ENCODE results near the gene CAPZB.

Gene CAPZB

GRCh38 chr1:19346026-19346425 is 139.3 kb downstream of the CAPZB start:
- no peak for DNase-seq (ENCODE audit: low read depth in 2 of 2)

- DNase-seq (ENCODE audit: low read depth in 2 of 2): no peak
These were observed 139.9 kb downstream of the CAPZB start for GRCh38 chr1:19345391-19345790.

GRCh38 chr1:19344831-19345230 is 140.5 kb downstream of the CAPZB start:
- DNase-seq (ENCODE audit: low read depth in 2 of 2): no peak

- peak; percentile 23 to 30 for DNase-seq (ENCODE audit: low read depth in 2 of 2)
These were observed 140.9 kb downstream of the CAPZB start for GRCh38 chr1:19344372-19344810.

GRCh38 chr1:19343617-19344350 is 141.6 kb downstream of the CAPZB start:
- DNase-seq (ENCODE audit: low read depth in 2 of 2): no peak

- DNase-seq (ENCODE audit: low read depth in 2 of 2): no peak
These were observed 142.3 kb downstream of the CAPZB start for GRCh38 chr1:19342894-19343616.

GRCh38 chr1:19342062-19342750 is 143.1 kb downstream of the CAPZB start:
- DNase-seq (ENCODE audit: low read depth in 2 of 2): no peak

GRCh38 chr1:19341201-19342061 is 143.9 kb downstream of the CAPZB start:
- peak; percentile 64 to 67 for DNase-seq (ENCODE audit: low read depth in 2 of 2)

- DNase-seq (ENCODE audit: low read depth in 2 of 2): no peak
These were observed 144.9 kb downstream of the CAPZB start for GRCh38 chr1:19340387-19340937.

GRCh38 chr1:19339214-19339861 is 146.0 kb downstream of the CAPZB start:
- DNase-seq (ENCODE audit: low read depth in 2 of 2): no peak

GRCh38 chr1:19338323-19338762 is 147.0 kb downstream of the CAPZB start:
- DNase-seq (ENCODE audit: low read depth in 2 of 2): no peak

- DNase-seq (ENCODE audit: low read depth in 2 of 2): no peak
These were observed 148.1 kb downstream of the CAPZB start for GRCh38 chr1:19337289-19337688.

- peak; percentile 38 to 50 for DNase-seq (ENCODE audit: low read depth in 2 of 2)
These were observed 148.8 kb downstream of the CAPZB start for GRCh38 chr1:19336543-19336942.

GRCh38 chr1:19333587-19334354 is 151.6 kb downstream of the CAPZB start:
- no peak for DNase-seq (ENCODE audit: low read depth in 2 of 2)

- DNase-seq (ENCODE audit: low read depth in 2 of 2): no peak
These were observed 152.5 kb downstream of the CAPZB start for GRCh38 chr1:19332832-19333231.

GRCh38 chr1:19331262-19331878 is 154.0 kb downstream of the CAPZB start:
- DNase-seq (ENCODE audit: low read depth in 2 of 2): no peak

GRCh38 chr1:19330449-19331135 is 154.7 kb downstream of the CAPZB start:
- DNase-seq (ENCODE audit: low read depth in 2 of 2): no peak

- DNase-seq (ENCODE audit: low read depth in 2 of 2): no peak
These were observed 155.7 kb downstream of the CAPZB start for GRCh38 chr1:19329611-19330010.

GRCh38 chr1:19329188-19329587 is 156.2 kb downstream of the CAPZB start:
- no peak for DNase-seq (ENCODE audit: low read depth in 2 of 2)
